Kidney epithelial cell (primary cell): ENCODE results near the gene CCDC188. TPM values are rescaled to one million over a fixed set of nuclear protein-coding genes. Genes with fewer than 3 reads are reported as not detected.
A peak's percentile ranks its signal among the peaks of the same experiment; 100 is the strongest.

Experiments
- DNase-seq: peaks from one replicate; pipeline ENCODE4 v3.0.0-alpha.2; 2010; ENCODE audit warnings: low read depth
- H3K27me3 ChIP-seq: 2 replicates; pipeline ENCODE4 v1.6.0; 2011; ENCODE audit warnings: low read length; ENCODE audit not compliant: control insufficient read depth, insufficient read depth
- H3K36me3 ChIP-seq: 2 replicates; pipeline ENCODE4 v1.5.1; 2011; ENCODE audit warnings: low read length; ENCODE audit not compliant: control insufficient read depth, insufficient read depth
- H3K4me3 ChIP-seq: 2 replicates; pipeline ENCODE4 v1.5.1; 2011; ENCODE audit warnings: low read depth, mild to moderate bottlenecking, control low read depth, low read length
- CTCF ChIP-seq: IDR thresholded peaks from 2 replicates; pipeline ENCODE4 v1.5.1; 2011; ENCODE audit warnings: mild to moderate bottlenecking, moderate library complexity, low read length, control low read depth, inconsistent platforms; ENCODE audit not compliant: insufficient read depth, poor library complexity, severe bottlenecking
- total RNA-seq: library from RNA; depleted of rRNA; stranded (reverse); fragments of >200 nt; gene quantifications from 2 replicates; pipeline ENCODE4 v1.2.3, GENCODE V29; 2015

Gene CCDC188
- total RNA-seq, 1 donor from 2014 or later = 1.8 TPM

GRCh38 chr22:20175597-20175900 lies 24.7 kb upstream of the CCDC188 start:
- no peak for DNase-seq

DNA sequence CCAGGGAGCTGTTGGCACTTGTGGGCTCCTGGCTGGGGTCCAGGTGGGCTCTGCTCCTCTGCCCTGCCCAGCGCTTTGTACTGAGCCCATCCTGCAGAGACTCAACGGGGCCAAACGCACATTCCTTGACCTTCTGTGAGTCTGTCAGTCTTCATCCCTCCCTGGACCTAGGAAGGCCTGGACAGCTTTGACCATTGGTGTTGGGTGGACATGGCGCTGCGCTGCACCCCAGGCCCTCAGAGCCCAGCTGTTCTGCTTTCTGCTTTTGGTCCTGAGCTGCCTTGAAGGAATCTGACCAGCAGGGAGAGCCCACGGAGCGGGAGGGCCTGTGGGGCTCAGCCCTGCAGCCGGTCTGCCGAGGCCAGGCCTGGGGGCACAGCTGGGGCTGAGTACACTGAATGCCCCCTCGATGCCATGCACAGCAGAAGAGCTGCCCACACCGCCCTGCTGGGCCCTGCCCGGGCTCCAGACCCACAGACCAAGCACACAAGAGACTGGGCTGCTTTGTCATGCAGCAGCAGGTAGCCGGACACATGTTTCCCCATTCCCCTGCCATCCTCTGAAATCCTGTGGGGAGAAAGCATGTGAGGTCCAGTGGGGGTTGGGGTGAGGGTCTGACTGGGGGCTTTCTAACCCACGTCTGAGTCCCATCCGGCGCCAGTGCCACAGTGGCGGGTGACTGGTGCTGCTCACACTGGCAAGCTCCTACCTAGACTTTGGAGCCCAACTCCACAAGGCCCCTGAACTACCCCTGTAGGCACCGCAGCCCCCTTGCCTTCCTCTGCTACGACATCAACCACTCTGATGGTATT lies 24.1 kb upstream of the CCDC188 start:
- Histone ChIP-seq H3K27me3 (peaks cover 63% of the 10 kb centered on the region), H3K36me3 (no peaks in the 10 kb centered on the region), H3K4me3 (no peak overlapping the region)
- TF ChIP-seq CTCF = peak; percentile 27
- no peak for DNase-seq

More at GRCh38 chr22:20175597-20175900, 24.7 kb upstream of the CCDC188 start:
- Histone ChIP-seq H3K27me3 (peaks cover 59% of the 10 kb centered on the region), H3K36me3 (no peaks in the 10 kb centered on the region), H3K4me3 (no peak overlapping the region)
- TF ChIP-seq CTCF = no peak

DNA sequence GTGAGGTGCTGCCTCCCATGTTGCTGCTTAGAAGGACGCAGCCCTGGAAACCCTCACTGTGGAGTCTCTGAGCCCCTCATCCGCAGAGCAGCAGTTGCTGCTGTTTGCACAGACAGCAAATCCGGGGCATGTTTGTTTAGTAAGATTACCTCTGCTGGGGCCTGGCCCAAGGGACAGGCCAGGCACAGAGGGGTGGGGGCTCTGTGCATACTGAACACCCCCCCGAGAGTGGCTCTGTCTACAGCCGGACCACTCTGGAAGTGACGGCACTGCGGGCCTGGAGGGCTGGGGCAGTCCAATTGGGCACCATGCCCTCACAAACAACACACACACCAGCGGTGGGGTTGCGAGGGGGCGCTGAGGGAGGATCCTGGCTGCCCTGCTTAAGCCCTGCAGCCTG lies 22.9 kb upstream of the CCDC188 start:
- no peak for DNase-seq
- peaks cover 55% of the 10 kb centered on the region for H3K27me3 ChIP-seq

DNA sequence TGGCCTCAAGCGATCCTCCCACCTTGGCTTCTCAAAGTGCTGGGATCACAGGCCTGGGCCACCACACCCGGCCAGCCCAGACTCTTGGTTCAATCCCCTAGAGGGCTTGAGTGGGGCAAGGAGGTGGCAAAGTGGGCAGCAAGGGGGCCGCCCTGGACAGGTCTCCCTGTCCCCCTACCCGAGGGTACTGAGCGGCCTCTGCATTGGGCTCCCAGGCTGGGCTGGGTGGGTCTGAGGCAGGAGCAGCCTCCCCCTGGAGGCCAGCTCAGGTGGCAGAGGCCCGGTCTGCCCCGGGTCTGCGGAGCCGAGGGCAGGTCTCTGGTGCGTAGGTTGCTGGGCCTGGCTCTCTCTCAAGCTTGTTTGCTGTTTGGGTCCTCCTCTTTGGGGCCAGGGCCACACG lies 22.4 kb upstream of the CCDC188 start:
- Histone ChIP-seq H3K36me3 (no peaks in the 10 kb centered on the region), H3K27me3 (peaks cover 51% of the 10 kb centered on the region), H3K4me3 (no peak overlapping the region)
- TF ChIP-seq CTCF = no peak
- no peak for DNase-seq

More for the DNA sequence above, 22.9 kb upstream of the CCDC188 start:
- Histone ChIP-seq H3K4me3 (no peak overlapping the region), H3K36me3 (no peaks in the 10 kb centered on the region)
- TF ChIP-seq CTCF = no peak

DNA sequence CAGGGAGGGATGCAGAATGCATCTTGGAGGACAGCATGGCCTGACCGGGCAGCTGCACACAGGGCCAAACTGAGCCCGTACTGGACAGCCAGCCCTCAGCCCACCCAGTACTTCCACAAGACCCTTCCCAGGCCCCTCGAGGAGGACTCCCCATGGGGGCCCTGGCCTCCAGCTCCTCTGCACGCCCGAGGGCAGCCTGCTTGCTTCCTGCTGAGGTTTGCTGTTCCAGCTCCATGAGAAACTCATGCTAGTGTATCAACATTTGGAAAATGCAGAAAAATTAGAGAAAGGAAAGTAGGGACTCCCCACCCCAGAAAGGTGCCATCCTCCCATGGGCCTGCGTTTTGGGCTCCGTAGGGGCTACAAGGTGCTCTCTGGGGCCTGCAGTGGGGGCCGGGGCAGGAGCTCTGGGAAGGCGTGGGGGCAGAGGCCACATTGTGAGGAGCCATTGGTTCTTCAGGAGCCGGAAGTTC lies 21.3 kb upstream of the CCDC188 start:
- no peak for TF ChIP-seq CTCF
- no peak overlapping the region for H3K4me3 ChIP-seq
- H3K36me3 ChIP-seq = no peaks in the 10 kb centered on the region
- no peak for DNase-seq
- H3K27me3 ChIP-seq = peaks cover 45% of the 10 kb centered on the region
